Keratinocyte (primary cell): ENCODE data around the gene MLLT3. TPM values are rescaled to one million over a fixed set of nuclear protein-coding genes. Genes with fewer than 3 reads are reported as not detected.

Experiments
- DNase-seq: peaks from one replicate; pipeline ENCODE4 v3.0.0-alpha.2; 2011; ENCODE audit warnings: low read depth, missing footprints, low spot score
- FAIRE-seq: peaks from 2 replicates; lab custom pipeline; 2011; peaks lifted over from hg19 to GRCh38; lab: Jason Lieb, UNC
- H2AFZ ChIP-seq: 2 replicates; pipeline ENCODE4 v1.6.0; 2012; ENCODE audit warnings: low read length, control low read depth, inconsistent platforms; ENCODE audit not compliant: control insufficient read depth
- H3K27ac ChIP-seq: 2 replicates; pipeline ENCODE4 v1.5.1; 2011; ENCODE audit warnings: low read length; ENCODE audit not compliant: control insufficient read depth, insufficient read depth
- H3K27me3 ChIP-seq: 3 replicates; pipeline ENCODE4 v1.6.0; 2011; ENCODE audit warnings: low read length; ENCODE audit not compliant: control insufficient read depth, insufficient read depth; ENCODE audit errors: extremely low read depth
- H3K36me3 ChIP-seq, 2 experiments: 2 replicates in 1 of 2; 3 replicates in 1 of 2; pipeline ENCODE4 v1.5.1; 2011; ENCODE audit warnings: low read length in 2 of 2, mild to moderate bottlenecking in 1 of 2; ENCODE audit not compliant: control insufficient read depth in 2 of 2, insufficient read depth in 2 of 2; ENCODE audit errors: extremely low read depth in 1 of 2
- H3K4me1 ChIP-seq: 3 replicates; pipeline ENCODE4 v1.5.1; 2011; ENCODE audit warnings: low read length; ENCODE audit not compliant: control insufficient read depth, insufficient read depth; ENCODE audit errors: extremely low read depth
- H3K4me2 ChIP-seq: 3 replicates; pipeline ENCODE4 v1.6.0; 2011; ENCODE audit warnings: low read depth, low read length; ENCODE audit not compliant: control insufficient read depth, insufficient read depth; ENCODE audit errors: extremely low read depth
- H3K4me3 ChIP-seq, 3 experiments: fragments of 200-600 bp in 1 of 3; sonication (generic) in 1 of 3; 2 replicates in 2 of 3; 3 replicates in 1 of 3; pipeline ENCODE4 v1.5.1; 2011 to 2016; ENCODE audit warnings: low read length in 3 of 3, mild to moderate bottlenecking in 3 of 3, control low read depth in 2 of 3, inconsistent platforms in 1 of 3, low read depth in 1 of 3, mixed read lengths in 1 of 3, mixed run types in 1 of 3, moderate library complexity in 1 of 3; ENCODE audit not compliant: control insufficient read depth in 2 of 3, insufficient read depth in 2 of 3; ENCODE audit errors: extremely low read depth in 1 of 3
- H3K79me2 ChIP-seq: 2 replicates; pipeline ENCODE4 v1.6.0; 2012; ENCODE audit warnings: low read length; ENCODE audit not compliant: control insufficient read depth, insufficient read depth
- H3K9ac ChIP-seq: 3 replicates; pipeline ENCODE4 v1.6.0; 2011; ENCODE audit warnings: low read length; ENCODE audit not compliant: control insufficient read depth, insufficient read depth; ENCODE audit errors: extremely low read depth
- H3K9me1 ChIP-seq: 3 replicates; pipeline ENCODE4 v1.6.0; 2011; ENCODE audit warnings: low read length; ENCODE audit not compliant: control insufficient read depth, insufficient read depth; ENCODE audit errors: extremely low read depth
- H3K9me3 ChIP-seq: 2 replicates; pipeline ENCODE4 v1.5.1; 2012; ENCODE audit warnings: low read depth, low read length; ENCODE audit not compliant: control insufficient read depth
- H4K20me1 ChIP-seq: 3 replicates; pipeline ENCODE4 v1.6.0; 2011; ENCODE audit warnings: low read length; ENCODE audit not compliant: control insufficient read depth, insufficient read depth; ENCODE audit errors: extremely low read depth
- CTCF ChIP-seq, 3 experiments: IDR thresholded peaks in 1 of 3; conservative IDR thresholded peaks in 1 of 3; optimal IDR thresholded peaks in 1 of 3; 2 replicates in 2 of 3; 3 replicates in 1 of 3; pipeline versions ENCODE3 to v1.5.1; 2011; ENCODE audit warnings: low read length in 3 of 3, mild to moderate bottlenecking in 3 of 3, moderate library complexity in 2 of 3, control low read depth in 1 of 3, inconsistent platforms in 1 of 3; ENCODE audit not compliant: insufficient read depth in 2 of 3; ENCODE audit errors: extremely low read depth in 1 of 3
- EZH2 ChIP-seq: IDR thresholded peaks from one replicate; pipeline ENCODE4 v1.6.1; 2012; ENCODE audit warnings: inconsistent platforms, mild to moderate bottlenecking, low read length, moderate library complexity
- dilution Hi-C: fragments of 300-500 bp; cut with MboI; formaldehyde crosslinking; loops from one replicate; pipeline ENCODE4 v1.7.0; 2020; ENCODE audit warnings: low sequenced_read_pairs; ENCODE audit not compliant: extremely low pct_ligation_motif_present
- polyA plus RNA-seq, 5 experiments: library from polyadenylated mRNA; depleted of rRNA in 3 of 5; stranded (reverse) in 3 of 5; stranded (forward) in 1 of 5; unstranded in 1 of 5; fragments of >200 nt; gene quantifications; 1 replicate in 1 of 5; 2 replicates in 3 of 5; 3 replicates in 1 of 5; pipeline versions ENCODE4 v1.2.1 to v1.2.3, GENCODE V29; 2011 to 2012; ENCODE audit warnings: missing spikeins in 2 of 5, low read depth in 1 of 5, low replicate concordance in 1 of 5

MLLT3 gene
- polyA plus RNA-seq, 1 donor (not counting 4 experiments of a cell fraction or from before 2014, with no cell fraction given), result 17.0 TPM

GRCh38 chr9:20569525-20569924, 52.8 kb downstream of the MLLT3 start:
- TF ChIP-seq CTCF (optimal IDR thresholded peaks at IDR 0.05 in 1 of 3, IDR thresholded peaks at IDR 0.05 in 1 of 3, conservative IDR thresholded peaks at IDR 0.05 in 1 of 3; ENCODE audit: extremely low read depth in 1 of 3, insufficient read depth in 2 of 3, low read length in 3 of 3), result no peak
- no peak for TF ChIP-seq EZH2
- no peak overlapping the region for H3K27ac ChIP-seq
- no peaks in the 10 kb centered on the region for H3K9me1 ChIP-seq
- no peaks in the 10 kb centered on the region for H4K20me1 ChIP-seq
- FAIRE-seq (peak; percentile 5), DNase-seq (no peak)
- H2AFZ ChIP-seq, result no peak overlapping the region
- no peak overlapping the region for H3K4me3 ChIP-seq
- no peaks in the 10 kb centered on the region for H3K27me3 ChIP-seq
- no peak overlapping the region for H3K9ac ChIP-seq
- dilution Hi-C loops, result no loop called here
- H3K79me2 ChIP-seq, result no peaks in the 10 kb centered on the region
- H3K4me2 ChIP-seq, result no peak overlapping the region
- no peaks in the 10 kb centered on the region for H3K4me1 ChIP-seq
- H3K36me3 ChIP-seq, result no peaks in the 10 kb centered on the region
- H3K9me3 ChIP-seq, result no peaks in the 10 kb centered on the region

- dilution Hi-C loops, result no loop called here
- H3K4me2 ChIP-seq, result no peak overlapping the region
Measured at GRCh38 chr9:20568400-20568799, 53.9 kb downstream of the MLLT3 start.

More at GRCh38 chr9:20568400-20568799, 53.9 kb downstream of the MLLT3 start:
- no peaks in the 10 kb centered on the region for H3K9me3 ChIP-seq
- no peaks in the 10 kb centered on the region for H3K27me3 ChIP-seq
- no peaks in the 10 kb centered on the region for H4K20me1 ChIP-seq
- H3K79me2 ChIP-seq, result no peaks in the 10 kb centered on the region
- H3K27ac ChIP-seq, result no peak overlapping the region
- H3K9ac ChIP-seq, result no peak overlapping the region
- FAIRE-seq, result no peak
- no peaks in the 10 kb centered on the region for H3K4me1 ChIP-seq
- H2AFZ ChIP-seq, result no peak overlapping the region
- TF ChIP-seq CTCF (optimal IDR thresholded peaks at IDR 0.05 in 1 of 3, IDR thresholded peaks at IDR 0.05 in 1 of 3, conservative IDR thresholded peaks at IDR 0.05 in 1 of 3; ENCODE audit: extremely low read depth in 1 of 3, insufficient read depth in 2 of 3, low read length in 3 of 3) (no peak), EZH2 (no peak)
- no peaks in the 10 kb centered on the region for H3K36me3 ChIP-seq
- no peaks in the 10 kb centered on the region for H3K9me1 ChIP-seq
- DNase-seq, result no peak
- no peak overlapping the region for H3K4me3 ChIP-seq
